ENCODE measurements around the gene TNF.

GRCh38 chr6:31538805-31539400, 36.5 kb upstream of the TNF start:
- TF ChIP-seq, protein P1, sequence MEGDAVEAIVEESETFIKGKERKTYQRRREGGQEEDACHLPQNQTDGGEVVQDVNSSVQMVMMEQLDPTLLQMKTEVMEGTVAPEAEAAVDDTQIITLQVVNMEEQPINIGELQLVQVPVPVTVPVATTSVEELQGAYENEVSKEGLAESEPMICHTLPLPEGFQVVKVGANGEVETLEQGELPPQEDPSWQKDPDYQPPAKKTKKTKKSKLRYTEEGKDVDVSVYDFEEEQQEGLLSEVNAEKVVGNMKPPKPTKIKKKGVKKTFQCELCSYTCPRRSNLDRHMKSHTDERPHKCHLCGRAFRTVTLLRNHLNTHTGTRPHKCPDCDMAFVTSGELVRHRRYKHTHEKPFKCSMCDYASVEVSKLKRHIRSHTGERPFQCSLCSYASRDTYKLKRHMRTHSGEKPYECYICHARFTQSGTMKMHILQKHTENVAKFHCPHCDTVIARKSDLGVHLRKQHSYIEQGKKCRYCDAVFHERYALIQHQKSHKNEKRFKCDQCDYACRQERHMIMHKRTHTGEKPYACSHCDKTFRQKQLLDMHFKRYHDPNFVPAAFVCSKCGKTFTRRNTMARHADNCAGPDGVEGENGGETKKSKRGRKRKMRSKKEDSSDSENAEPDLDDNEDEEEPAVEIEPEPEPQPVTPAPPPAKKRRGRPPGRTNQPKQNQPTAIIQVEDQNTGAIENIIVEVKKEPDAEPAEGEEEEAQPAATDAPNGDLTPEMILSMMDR (IDR thresholded peaks at IDR 0.05), result no peak
- no peak for TF ChIP-seq POLR2A (IDR thresholded peaks at IDR 0.05)
